Retinal pigment epithelial cell (primary cell): Measurements from ENCODE around the gene RELN.

Experiments used
- DNase-seq: peaks from one replicate; pipeline ENCODE4 v3.0.0-alpha.2; 2010; ENCODE audit warnings: low read depth
- H3K4me3 ChIP-seq: 2 replicates; pipeline ENCODE4 v1.5.1; 2011; ENCODE audit warnings: mild to moderate bottlenecking, low read length, control low read depth, moderate library complexity
- CTCF ChIP-seq: conservative IDR thresholded peaks from 2 replicates; pipeline ENCODE4 v1.5.1; 2011; ENCODE audit warnings: low read depth, low read length, control low read depth, inconsistent platforms

Gene RELN

DNA sequence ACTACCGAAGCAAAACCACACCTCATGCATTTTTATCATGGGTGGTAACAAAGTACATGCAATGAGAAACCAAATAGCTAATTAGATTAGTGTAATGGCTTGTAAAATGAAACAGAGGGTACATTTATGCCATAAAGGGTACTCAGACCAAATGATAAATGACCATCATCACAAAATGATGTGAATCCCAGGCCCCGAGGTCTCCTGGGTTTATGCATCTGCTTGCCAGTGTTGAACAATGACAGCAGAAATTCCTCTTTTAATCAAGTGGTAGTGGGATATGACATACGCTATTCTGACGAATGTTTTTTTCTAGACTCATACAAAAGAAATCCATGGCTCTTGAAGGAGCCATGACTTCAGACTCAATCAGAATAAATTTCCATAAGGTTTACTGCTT is 293.9 kb downstream of the RELN start:
- H3K4me3 ChIP-seq = no peak overlapping the region
- TF ChIP-seq CTCF = no peak
- no peak for DNase-seq

- DNase-seq = no peak
- H3K4me3 ChIP-seq = no peak overlapping the region
- TF ChIP-seq CTCF = no peak
These were observed 295.2 kb downstream of the RELN start for GRCh38 chr7:103694304-103694703.

DNA sequence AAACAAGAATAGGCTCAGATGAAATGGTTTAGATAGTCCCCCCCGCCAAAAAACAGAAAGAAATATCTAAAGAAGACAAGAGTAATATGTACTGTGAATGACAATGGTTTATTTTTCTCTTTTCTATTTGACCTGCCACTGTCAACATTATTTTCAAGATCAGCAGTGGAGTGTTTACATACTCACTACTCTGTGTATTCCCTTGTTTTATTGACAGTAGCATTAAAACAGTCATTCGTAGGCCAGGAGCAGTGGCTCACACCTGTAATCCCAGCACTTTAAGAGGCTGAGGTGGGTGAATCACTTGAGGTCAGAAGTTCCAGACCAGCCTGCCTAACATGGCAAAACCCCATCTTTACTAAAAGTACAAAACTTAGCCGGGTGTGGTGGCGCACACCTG is 298.2 kb downstream of the RELN start:
- no peak overlapping the region for H3K4me3 ChIP-seq
- DNase-seq = no peak
- TF ChIP-seq CTCF = no peak

DNA sequence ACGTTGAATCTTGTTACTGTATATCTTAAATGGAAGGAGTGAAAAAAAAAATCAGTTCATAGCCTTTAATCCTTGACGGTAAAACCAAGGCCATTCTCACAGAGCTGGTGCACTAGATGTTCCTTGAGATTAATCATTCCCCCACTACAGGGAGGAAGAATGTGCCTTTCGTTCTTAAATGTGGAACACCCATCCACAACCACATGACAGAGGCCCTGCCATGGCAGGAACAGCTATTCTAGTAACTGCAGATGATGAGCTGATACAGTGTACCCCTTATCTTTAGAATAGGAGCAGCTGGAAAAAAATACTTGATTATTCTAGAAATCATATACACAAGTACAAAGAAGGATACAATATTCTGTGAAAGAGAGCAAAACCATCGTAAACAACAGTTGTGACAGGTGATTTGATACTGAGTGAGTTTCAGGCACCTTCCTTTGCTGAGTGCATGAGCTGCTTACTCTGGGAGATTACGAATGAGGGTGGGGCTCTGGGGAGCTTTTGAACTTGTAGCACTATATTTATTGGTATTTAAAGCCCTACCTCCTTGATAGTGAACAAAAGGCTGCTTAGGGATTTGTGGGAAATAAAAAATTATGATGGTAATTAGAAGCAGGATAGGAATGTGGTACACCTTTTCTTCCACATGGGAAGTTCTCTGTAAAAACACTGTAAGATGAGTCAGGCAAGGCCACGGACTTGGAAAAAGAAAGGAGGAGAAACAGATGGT is 299.1 kb downstream of the RELN start:
- no peak for DNase-seq
- H3K4me3 ChIP-seq = no peak overlapping the region
- TF ChIP-seq CTCF = no peak

- H3K4me3 ChIP-seq = no peak overlapping the region
- no peak for DNase-seq
- no peak for TF ChIP-seq CTCF
These were observed 300.2 kb downstream of the RELN start for GRCh38 chr7:103689255-103689654.

DNA sequence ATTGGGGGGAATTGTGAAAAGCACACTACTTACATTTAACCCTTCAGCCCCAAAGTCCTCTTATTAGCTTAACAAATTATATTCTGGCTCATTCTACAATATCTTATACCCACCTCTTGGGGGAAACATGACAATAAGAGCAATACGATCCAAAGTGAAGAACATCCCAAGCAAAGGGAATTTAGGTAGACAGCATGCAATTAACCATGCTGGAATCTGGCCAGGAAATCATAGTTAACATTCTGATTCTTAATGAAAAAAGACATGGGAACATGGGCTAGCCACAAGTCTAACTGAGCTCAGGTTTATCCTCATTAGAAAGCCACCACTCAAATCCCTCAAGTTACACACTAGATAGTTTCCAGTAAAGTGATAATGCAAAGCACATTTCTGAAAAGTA is 301.5 kb downstream of the RELN start:
- no peak overlapping the region for H3K4me3 ChIP-seq
- no peak for TF ChIP-seq CTCF
- no peak for DNase-seq

DNA sequence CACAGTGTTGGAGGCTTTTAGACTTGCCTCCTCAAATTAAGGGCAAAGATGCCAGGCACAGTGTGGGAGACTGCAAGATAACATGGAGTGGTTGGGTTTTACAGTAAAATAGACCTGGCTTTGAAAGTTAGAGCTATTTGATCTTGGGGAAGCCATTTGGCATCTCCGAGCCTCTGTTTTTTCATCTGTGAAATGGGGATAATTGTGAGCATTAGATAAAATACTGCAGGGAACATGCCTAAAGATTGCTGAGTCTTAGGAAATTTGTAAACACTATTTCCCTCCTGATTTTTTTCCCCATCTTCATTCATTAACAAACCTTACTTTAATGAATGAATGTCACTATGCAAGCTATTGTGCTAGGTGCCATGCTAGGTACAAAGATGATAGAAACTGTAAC is 302.2 kb downstream of the RELN start:
- H3K4me3 ChIP-seq = no peak overlapping the region
- no peak for TF ChIP-seq CTCF
- no peak for DNase-seq
